H9 (cell line): ENCODE results near the gene EIF3K. TPM values are rescaled to one million over a fixed set of nuclear protein-coding genes. Genes with fewer than 3 reads are reported as not detected.

ENCODE experiments used
- DNase-seq: peaks from one replicate; pipeline ENCODE4 v3.0.0-alpha.2; 2017
- H2AFZ ChIP-seq: one replicate; pipeline ENCODE4 v1.6.1; 2013; ENCODE audit warnings: mild to moderate bottlenecking, low read length, control low read depth, moderate library complexity
- H2AK5ac ChIP-seq: 2 replicates; pipeline ENCODE4 v1.6.1; 2013; ENCODE audit warnings: low read length, control low read depth, mixed read lengths; ENCODE audit not compliant: insufficient read length
- H2BK120ac ChIP-seq: one replicate; pipeline ENCODE4 v1.6.1; 2013; ENCODE audit warnings: low read depth, mild to moderate bottlenecking, low read length, control low read depth, inconsistent platforms; ENCODE audit not compliant: poor library complexity, severe bottlenecking
- H2BK12ac ChIP-seq: 2 replicates; pipeline ENCODE4 v1.6.1; 2013; ENCODE audit warnings: low read length, control low read depth, mixed read lengths, low read depth; ENCODE audit not compliant: insufficient read length
- H2BK15ac ChIP-seq: 2 replicates; pipeline ENCODE4 v1.6.1; 2013; ENCODE audit warnings: low read depth, low read length, control low read depth
- H2BK20ac ChIP-seq: one replicate; pipeline ENCODE4 v1.6.1; 2013; ENCODE audit warnings: low read depth, mild to moderate bottlenecking, low read length, control low read depth, inconsistent platforms; ENCODE audit not compliant: poor library complexity, severe bottlenecking
- H2BK5ac ChIP-seq: 2 replicates; pipeline ENCODE4 v1.6.1; 2013; ENCODE audit warnings: low read length, control low read depth, mixed read lengths; ENCODE audit not compliant: insufficient read length
- H3K14ac ChIP-seq: 2 replicates; pipeline ENCODE4 v1.6.1; 2013; ENCODE audit warnings: low read length, control low read depth; ENCODE audit not compliant: insufficient read depth
- H3K18ac ChIP-seq: 2 replicates; pipeline ENCODE4 v1.6.1; 2013; ENCODE audit warnings: low read depth, mild to moderate bottlenecking, mixed read lengths, low read length, control low read depth; ENCODE audit not compliant: insufficient read length
- H3K23ac ChIP-seq: 2 replicates; pipeline ENCODE4 v1.6.1; 2013; ENCODE audit warnings: low read length, control low read depth, mixed read lengths, low read depth; ENCODE audit not compliant: insufficient read length
- H3K23me2 ChIP-seq: 2 replicates; pipeline ENCODE4 v1.6.1; 2013; ENCODE audit warnings: low read depth, mild to moderate bottlenecking, mixed read lengths, low read length, control low read depth; ENCODE audit not compliant: insufficient read length, poor library complexity, severe bottlenecking
- H3K27ac ChIP-seq: 2 replicates; pipeline ENCODE4 v1.5.1; 2013; ENCODE audit warnings: low read length, control low read depth, mixed read lengths, low read depth; ENCODE audit not compliant: insufficient read length
- H3K27me3 ChIP-seq: 2 replicates; pipeline ENCODE4 v1.6.1; 2013; ENCODE audit warnings: low read length, control low read depth, inconsistent platforms; ENCODE audit not compliant: insufficient read depth
- H3K4ac ChIP-seq: 2 replicates; pipeline ENCODE4 v1.6.1; 2013; ENCODE audit warnings: low read depth, mild to moderate bottlenecking, control low read depth, inconsistent platforms, low read length, moderate library complexity
- H3K4me1 ChIP-seq: 2 replicates; pipeline ENCODE4 v1.6.1; 2013; ENCODE audit warnings: low read length, control low read depth, inconsistent platforms; ENCODE audit not compliant: insufficient read depth
- H3K4me2 ChIP-seq: 2 replicates; pipeline ENCODE4 v1.6.1; 2013; ENCODE audit warnings: low read length, control low read depth, mixed read lengths; ENCODE audit not compliant: insufficient read length, insufficient read depth
- H3K56ac ChIP-seq: 2 replicates; pipeline ENCODE4 v1.6.1; 2013; ENCODE audit warnings: low read depth, mild to moderate bottlenecking, mixed read lengths, low read length, control low read depth; ENCODE audit not compliant: insufficient read length
- H3K79me1 ChIP-seq: 2 replicates; pipeline ENCODE4 v1.6.1; 2013; ENCODE audit warnings: low read depth, mild to moderate bottlenecking, moderate library complexity, low read length, control low read depth, inconsistent platforms; ENCODE audit not compliant: insufficient read depth, poor library complexity, severe bottlenecking
- H3K79me2 ChIP-seq: 2 replicates; pipeline ENCODE4 v1.6.1; 2013; ENCODE audit warnings: low read length, control low read depth, inconsistent platforms; ENCODE audit not compliant: insufficient read depth
- H3K9ac ChIP-seq: 2 replicates; pipeline ENCODE4 v1.6.1; 2013; ENCODE audit warnings: low read length, control low read depth, mixed read lengths; ENCODE audit not compliant: insufficient read length; ENCODE audit errors: extremely low read depth
- H3K9me3 ChIP-seq: one replicate; pipeline ENCODE4 v1.6.1; 2013; ENCODE audit warnings: low read depth, low read length, inconsistent platforms; ENCODE audit not compliant: control insufficient read depth
- H3T11ph ChIP-seq: one replicate; pipeline ENCODE4 v1.6.1; 2013; ENCODE audit warnings: mild to moderate bottlenecking, low read length, control low read depth, inconsistent platforms
- H4K20me1 ChIP-seq: one replicate; pipeline ENCODE4 v1.6.1; 2013; ENCODE audit not compliant: control insufficient read depth, insufficient read length, insufficient read depth
- H4K5ac ChIP-seq: 2 replicates; pipeline ENCODE4 v1.6.1; 2013; ENCODE audit warnings: low read depth, mild to moderate bottlenecking, mixed read lengths, low read length, control low read depth; ENCODE audit not compliant: insufficient read length
- H4K8ac ChIP-seq: replicated peaks from 2 replicates; pipeline ENCODE4 v1.6.1; 2013; ENCODE audit warnings: low read length, control low read depth, mixed read lengths, low read depth; ENCODE audit not compliant: insufficient read length
- H4K91ac ChIP-seq: 2 replicates; pipeline ENCODE4 v1.6.1; 2013; ENCODE audit warnings: low read depth, mild to moderate bottlenecking, moderate library complexity, mixed read lengths, low read length, control low read depth; ENCODE audit not compliant: insufficient read length
- H3K27ac Mint-ChIP-seq, 3 experiments: 2 replicates in 2 of 3; 3 replicates in 1 of 3; pipeline ENCODE4 v1.8.0; 2020 to 2021; ENCODE audit warnings: mixed read lengths in 3 of 3, mild to moderate bottlenecking in 1 of 3, moderate library complexity in 1 of 3
- H3K27me3 Mint-ChIP-seq: 2 replicates; pipeline ENCODE4 v1.8.0; 2021; ENCODE audit warnings: low read depth, mild to moderate bottlenecking, moderate library complexity, mixed read lengths
- H3K36me3 Mint-ChIP-seq, 3 experiments: 2 replicates in 2 of 3; 3 replicates in 1 of 3; pipeline ENCODE4 v1.8.0; 2020 to 2021; ENCODE audit warnings: low read depth in 3 of 3, mixed read lengths in 3 of 3; ENCODE audit not compliant: insufficient read depth in 1 of 3
- H3K4me1 Mint-ChIP-seq, 2 experiments: 2 replicates each; pipeline ENCODE4 v1.8.0; 2020; ENCODE audit warnings: mixed read lengths in 2 of 2
- H3K4me3 Mint-ChIP-seq, 2 experiments: 2 replicates in 1 of 2; 3 replicates in 1 of 2; pipeline ENCODE4 v1.8.0; 2020 to 2021; ENCODE audit warnings: mild to moderate bottlenecking in 2 of 2, mixed read lengths in 2 of 2, moderate library complexity in 1 of 2
- H3K9me3 Mint-ChIP-seq, 2 experiments: 2 replicates in 1 of 2; 3 replicates in 1 of 2; pipeline ENCODE4 v1.8.0; 2020; ENCODE audit warnings: mild to moderate bottlenecking in 2 of 2, mixed read lengths in 2 of 2, moderate library complexity in 1 of 2
- CTCF ChIP-seq: fragments of 200-600 bp; sonication (generic); conservative IDR thresholded peaks from 3 replicates; pipeline ENCODE4 v1.8.0; 2021; ENCODE audit warnings: antibody characterized with exemption, mild to moderate bottlenecking
- WGBS: extraction: QIAGEN DNeasy Blood & Tissue Kit; methylation state at CpG from one replicate; pipeline ENCODE4 v1.1.7; 2013; ENCODE audit warnings: missing lambda C conversion rate, low lambda C conversion rate, mixed read lengths; ENCODE audit not compliant: insufficient read length; ENCODE audit errors: extremely low coverage; 5-methylcytosine and 5-hydroxymethylcytosine counted together
- total RNA-seq: library from RNA; stranded (reverse); gene quantifications from 2 replicates; pipeline ENCODE4 v1.2.1, GENCODE V29; 2021

Gene EIF3K
- total RNA-seq, 1 experiment from 2014 or later, result 345 TPM

DNA sequence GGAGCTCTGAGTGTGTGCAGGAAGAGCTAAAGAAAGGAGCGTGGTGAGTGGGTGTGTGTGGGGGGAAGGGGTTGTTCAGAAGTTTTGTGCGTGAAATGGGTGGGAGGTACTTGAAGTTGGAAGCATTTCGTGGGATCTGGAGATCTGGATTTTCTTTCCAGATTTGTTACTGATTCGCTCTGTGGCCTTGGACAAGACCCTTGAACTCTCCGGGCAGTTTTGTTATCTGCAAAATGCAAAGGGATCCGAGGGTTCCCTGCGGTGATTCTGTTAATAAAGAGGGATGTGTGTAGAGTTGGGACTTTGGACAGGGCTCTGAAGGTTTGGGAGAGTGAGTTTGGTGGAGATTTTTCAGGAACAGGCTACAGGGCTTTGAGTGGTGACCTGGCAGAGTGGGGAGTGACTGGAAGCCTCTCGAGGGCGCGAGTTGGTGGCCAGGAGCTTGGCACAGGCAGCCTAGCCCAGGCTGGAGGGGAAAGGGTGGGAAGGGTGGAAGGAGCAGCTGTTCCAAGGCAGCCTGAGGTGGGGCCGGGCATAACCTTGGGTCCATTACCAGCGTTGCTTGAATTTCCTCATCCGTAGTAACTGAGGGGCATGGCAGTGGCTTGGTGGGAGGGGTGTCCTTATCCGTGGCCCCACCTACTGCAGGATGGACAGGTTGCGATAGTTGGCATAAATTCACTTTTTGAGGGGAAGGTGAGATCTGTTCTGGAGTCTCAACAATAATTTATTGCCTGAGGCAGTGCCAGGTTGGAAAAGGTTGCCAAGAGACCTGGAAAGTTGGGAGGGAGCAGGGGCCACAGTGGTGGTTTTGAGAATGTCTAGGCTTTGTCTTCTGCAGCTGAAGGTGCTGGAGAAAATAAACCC, 30.6 kb downstream of the EIF3K start:
- no peak overlapping the region for H2AFZ ChIP-seq
- no peak overlapping the region for H4K91ac ChIP-seq
- TF ChIP-seq CTCF, result no peak
- no peak overlapping the region for H4K5ac ChIP-seq
- no CpG with 5 or more reads among the region's 15 CpGs for WGBS
- Mint-ChIP-seq H3K27ac (peak overlapping the region in 2 of 3 experiments; percentile 31 to 41; a peak in 5 of 7 replicates), H3K9me3 (no peaks in the 10 kb centered on the region; a peak in 1 of 5 replicates), H3K4me3 (peak overlapping the region; percentile 95 to 100), H3K36me3 (peaks cover 4 to 8% (median 7%) of the 10 kb centered on the region in 3 experiments; a peak in 4 of 7 replicates), H3K27me3 (no peaks in the 10 kb centered on the region; the same call in 1 of the 2 replicates), H3K4me1 (peaks cover 62 to 70% of the 10 kb centered on the region in 2 experiments)
- peak overlapping the region; percentile 93 for H3K4me2 ChIP-seq
- H2BK15ac ChIP-seq, result no peak overlapping the region
- H3K79me2 ChIP-seq, result peaks cover 58% of the 10 kb centered on the region
- H2BK20ac ChIP-seq, result no peak overlapping the region
- H3K14ac ChIP-seq, result peak overlapping the region; percentile 69
- no peak overlapping the region for H4K8ac ChIP-seq
- no peak overlapping the region for H3K56ac ChIP-seq
- H3K4me1 ChIP-seq, result peaks cover 16% of the 10 kb centered on the region
- peak overlapping the region; percentile 83 for H3K9ac ChIP-seq
- H2BK120ac ChIP-seq, result no peak overlapping the region
- H3K4ac ChIP-seq, result no peak overlapping the region
- DNase-seq, result no peak
- H3K23ac ChIP-seq, result no peak overlapping the region
- H3K18ac ChIP-seq, result peak overlapping the region; percentile 11
- no peaks in the 10 kb centered on the region for H3K27me3 ChIP-seq
- peaks cover 3% of the 10 kb centered on the region for H3K79me1 ChIP-seq
- H3K23me2 ChIP-seq, result peaks cover 18% of the 10 kb centered on the region
- H2AK5ac ChIP-seq, result no peak overlapping the region
- no peak overlapping the region for H3T11ph ChIP-seq
- H3K27ac ChIP-seq, result no peak overlapping the region
- no peaks in the 10 kb centered on the region for H3K9me3 ChIP-seq
- no peak overlapping the region for H2BK12ac ChIP-seq
- no peak overlapping the region for H2BK5ac ChIP-seq
- no peaks in the 10 kb centered on the region for H4K20me1 ChIP-seq
